Measurements from ENCODE around the gene EXTL2. TPM values are rescaled to one million over a fixed set of nuclear protein-coding genes. Genes with fewer than 3 reads are reported as not detected.

EXTL2 gene
- total RNA-seq, 1 experiment from 2014 or later, result 17.0 TPM

DNA sequence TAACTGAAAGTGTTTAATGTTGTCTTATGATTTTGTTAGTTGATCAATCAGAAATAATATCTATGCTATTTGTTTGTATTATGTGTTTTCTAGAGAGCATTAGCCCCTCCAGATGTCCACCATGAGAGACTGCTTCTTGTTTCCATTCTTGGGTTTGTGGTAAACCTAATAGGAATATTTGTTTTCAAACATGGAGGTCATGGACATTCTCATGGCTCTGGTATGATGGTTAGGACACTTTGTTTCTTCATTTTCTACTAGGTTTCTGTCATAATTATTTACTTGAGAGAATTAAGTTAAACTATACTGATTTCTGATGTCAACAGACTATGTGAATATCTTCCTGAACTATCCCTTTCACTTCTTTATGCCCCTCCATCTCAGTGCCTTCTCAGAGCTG lies 17.4 kb upstream of the EXTL2 start:
- no peak overlapping the region for H3K4me3 ChIP-seq (ENCODE audit: low read length)
- no peak overlapping the region for H3K27ac ChIP-seq (ENCODE audit: low read length)
- no peak for DNase-seq
- no peaks in the 10 kb centered on the region for H3K9me3 ChIP-seq (ENCODE audit: low read length)
- peaks cover 55% of the 10 kb centered on the region for H3K36me3 ChIP-seq (ENCODE audit: insufficient read depth, low read length)
- H3K4me1 ChIP-seq (ENCODE audit: low read length), result peaks cover 9% of the 10 kb centered on the region
- H3K9me2 ChIP-seq (replicated peaks; ENCODE audit: insufficient read depth, low read length), result no peaks in the 10 kb centered on the region
- H3K9ac ChIP-seq (ENCODE audit: low read length), result no peak overlapping the region
- no peak overlapping the region for H3K4me2 ChIP-seq (ENCODE audit: low read depth, low read length, poor library complexity, severe bottlenecking)
- H2AFZ ChIP-seq (ENCODE audit: low read length), result no peak overlapping the region
- no peaks in the 10 kb centered on the region for H4K20me1 ChIP-seq (ENCODE audit: insufficient read depth, low read depth, low read length)
- H3K27me3 ChIP-seq (ENCODE audit: low read length), result no peaks in the 10 kb centered on the region
- H3K79me2 ChIP-seq (ENCODE audit: low read length), result peaks cover 34% of the 10 kb centered on the region

- Histone ChIP-seq H3K27ac (ENCODE audit: low read length) (no peak overlapping the region), H3K36me3 (ENCODE audit: insufficient read depth, low read length) (peaks cover 67% of the 10 kb centered on the region), H3K9me2 (replicated peaks; ENCODE audit: insufficient read depth, low read length) (no peaks in the 10 kb centered on the region), H3K79me2 (ENCODE audit: low read length) (peaks cover 58% of the 10 kb centered on the region), H4K20me1 (ENCODE audit: insufficient read depth, low read depth, low read length) (no peaks in the 10 kb centered on the region), H3K27me3 (ENCODE audit: low read length) (no peaks in the 10 kb centered on the region), H3K4me2 (ENCODE audit: low read depth, low read length, poor library complexity, severe bottlenecking) (no peak overlapping the region), H3K9me3 (ENCODE audit: low read length) (no peaks in the 10 kb centered on the region), H2AFZ (ENCODE audit: low read length) (no peak overlapping the region), H3K9ac (ENCODE audit: low read length) (no peak overlapping the region), H3K4me1 (ENCODE audit: low read length) (peaks cover 4% of the 10 kb centered on the region), H3K4me3 (ENCODE audit: low read length) (no peak overlapping the region)
- DNase-seq, result no peak
These were observed 14.4 kb upstream of the EXTL2 start for GRCh38 chr1:100909018-100909417.

DNA sequence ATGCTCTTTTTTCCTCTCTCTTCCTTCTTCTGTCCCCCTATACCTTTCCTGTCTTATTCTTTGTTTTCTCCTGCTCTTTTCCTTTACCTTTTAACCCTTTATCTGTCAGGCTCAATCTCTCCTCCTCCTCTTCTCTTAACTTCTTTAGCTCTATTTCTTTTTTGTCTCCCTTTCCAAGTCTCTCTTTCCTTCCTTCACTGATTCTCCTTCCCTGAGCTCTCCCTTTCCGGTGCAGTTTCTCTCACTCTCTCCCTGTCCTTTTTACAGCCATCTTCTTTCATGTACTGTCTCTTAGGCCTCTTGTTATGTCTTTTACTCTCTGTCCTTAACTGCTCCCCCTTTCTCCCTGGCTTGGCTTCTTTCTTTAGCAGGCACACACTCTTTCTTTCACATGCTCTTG lies 13.2 kb upstream of the EXTL2 start:
- Histone ChIP-seq H2AFZ (ENCODE audit: low read length) (no peak overlapping the region), H3K4me3 (ENCODE audit: low read length) (no peak overlapping the region)

DNA sequence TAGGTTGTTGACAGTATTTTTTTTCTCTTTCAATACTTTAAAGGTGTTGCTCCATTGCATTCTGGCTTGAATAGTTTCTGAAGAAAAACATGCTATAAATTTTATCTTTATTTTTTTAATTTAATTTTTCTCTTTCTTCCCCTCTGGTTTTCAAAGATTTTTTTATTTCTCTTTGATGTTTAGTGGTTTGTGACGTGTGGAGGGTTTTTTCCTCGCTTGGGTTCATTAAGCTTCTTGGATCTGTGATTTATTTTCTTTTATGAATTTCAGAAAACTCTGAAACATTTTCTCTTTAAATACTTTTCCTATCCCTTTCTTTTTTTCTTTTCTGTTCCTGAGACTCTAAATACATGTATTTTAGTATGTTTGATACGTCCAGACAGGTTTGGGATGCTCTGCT lies 10.5 kb upstream of the EXTL2 start:
- H4K20me1 ChIP-seq (ENCODE audit: insufficient read depth, low read depth, low read length), result no peaks in the 10 kb centered on the region
- H3K4me2 ChIP-seq (ENCODE audit: low read depth, low read length, poor library complexity, severe bottlenecking), result no peak overlapping the region
- H3K9ac ChIP-seq (ENCODE audit: low read length), result no peak overlapping the region
- no peak overlapping the region for H2AFZ ChIP-seq (ENCODE audit: low read length)
- peaks cover 75% of the 10 kb centered on the region for H3K36me3 ChIP-seq (ENCODE audit: insufficient read depth, low read length)
- no peaks in the 10 kb centered on the region for H3K27me3 ChIP-seq (ENCODE audit: low read length)
- H3K9me2 ChIP-seq (replicated peaks; ENCODE audit: insufficient read depth, low read length), result no peaks in the 10 kb centered on the region
- H3K9me3 ChIP-seq (ENCODE audit: low read length), result no peaks in the 10 kb centered on the region
- H3K4me1 ChIP-seq (ENCODE audit: low read length), result peaks cover 4% of the 10 kb centered on the region
- H3K79me2 ChIP-seq (ENCODE audit: low read length), result peaks cover 81% of the 10 kb centered on the region
- H3K4me3 ChIP-seq (ENCODE audit: low read length), result no peak overlapping the region
- H3K27ac ChIP-seq (ENCODE audit: low read length), result no peak overlapping the region
- no peak for DNase-seq

More for the DNA sequence above, 13.2 kb upstream of the EXTL2 start:
- no peak overlapping the region for H3K9ac ChIP-seq (ENCODE audit: low read length)
- no peak overlapping the region for H3K4me2 ChIP-seq (ENCODE audit: low read depth, low read length, poor library complexity, severe bottlenecking)
- peaks cover 4% of the 10 kb centered on the region for H3K4me1 ChIP-seq (ENCODE audit: low read length)
- no peak for DNase-seq
- H3K9me3 ChIP-seq (ENCODE audit: low read length), result no peaks in the 10 kb centered on the region
- H3K27ac ChIP-seq (ENCODE audit: low read length), result no peak overlapping the region
- no peaks in the 10 kb centered on the region for H3K27me3 ChIP-seq (ENCODE audit: low read length)
- no peaks in the 10 kb centered on the region for H4K20me1 ChIP-seq (ENCODE audit: insufficient read depth, low read depth, low read length)
- H3K79me2 ChIP-seq (ENCODE audit: low read length), result peaks cover 66% of the 10 kb centered on the region
- H3K36me3 ChIP-seq (ENCODE audit: insufficient read depth, low read length), result peaks cover 68% of the 10 kb centered on the region
- H3K9me2 ChIP-seq (replicated peaks; ENCODE audit: insufficient read depth, low read length), result no peaks in the 10 kb centered on the region

GRCh38 chr1:100904528-100904927 lies 9.9 kb upstream of the EXTL2 start:
- Histone ChIP-seq H3K4me1 (ENCODE audit: low read length) (peaks cover 4% of the 10 kb centered on the region), H4K20me1 (ENCODE audit: insufficient read depth, low read depth, low read length) (no peaks in the 10 kb centered on the region), H3K36me3 (ENCODE audit: insufficient read depth, low read length) (peaks cover 75% of the 10 kb centered on the region), H3K27ac (ENCODE audit: low read length) (no peak overlapping the region), H3K9me3 (ENCODE audit: low read length) (no peaks in the 10 kb centered on the region), H2AFZ (ENCODE audit: low read length) (no peak overlapping the region), H3K79me2 (ENCODE audit: low read length) (peaks cover 84% of the 10 kb centered on the region), H3K4me3 (ENCODE audit: low read length) (no peak overlapping the region), H3K4me2 (ENCODE audit: low read depth, low read length, poor library complexity, severe bottlenecking) (no peak overlapping the region), H3K9me2 (replicated peaks; ENCODE audit: insufficient read depth, low read length) (no peaks in the 10 kb centered on the region), H3K27me3 (ENCODE audit: low read length) (no peaks in the 10 kb centered on the region), H3K9ac (ENCODE audit: low read length) (no peak overlapping the region)
- no peak for DNase-seq

- Histone ChIP-seq H4K20me1 (ENCODE audit: insufficient read depth, low read depth, low read length) (no peaks in the 10 kb centered on the region), H3K36me3 (ENCODE audit: insufficient read depth, low read length) (peaks cover 75% of the 10 kb centered on the region), H2AFZ (ENCODE audit: low read length) (no peak overlapping the region), H3K9ac (ENCODE audit: low read length) (no peak overlapping the region), H3K4me1 (ENCODE audit: low read length) (peaks cover 4% of the 10 kb centered on the region), H3K4me2 (ENCODE audit: low read depth, low read length, poor library complexity, severe bottlenecking) (no peak overlapping the region), H3K4me3 (ENCODE audit: low read length) (no peak overlapping the region), H3K27ac (ENCODE audit: low read length) (no peak overlapping the region), H3K9me2 (replicated peaks; ENCODE audit: insufficient read depth, low read length) (no peaks in the 10 kb centered on the region), H3K27me3 (ENCODE audit: low read length) (no peaks in the 10 kb centered on the region), H3K79me2 (ENCODE audit: low read length) (peaks cover 84% of the 10 kb centered on the region), H3K9me3 (ENCODE audit: low read length) (no peaks in the 10 kb centered on the region)
- DNase-seq, result no peak
These were observed 9.1 kb upstream of the EXTL2 start for GRCh38 chr1:100903777-100904176.

GRCh38 chr1:100902365-100902764 lies 7.7 kb upstream of the EXTL2 start:
- peaks cover 12% of the 10 kb centered on the region for H3K4me1 ChIP-seq (ENCODE audit: low read length)
- H3K4me2 ChIP-seq (ENCODE audit: low read depth, low read length, poor library complexity, severe bottlenecking), result no peak overlapping the region
- no peak for DNase-seq
- no peak overlapping the region for H3K4me3 ChIP-seq (ENCODE audit: low read length)
- H2AFZ ChIP-seq (ENCODE audit: low read length), result no peak overlapping the region
- no peak overlapping the region for H3K9ac ChIP-seq (ENCODE audit: low read length)
- H3K9me3 ChIP-seq (ENCODE audit: low read length), result no peaks in the 10 kb centered on the region
- peaks cover 74% of the 10 kb centered on the region for H3K36me3 ChIP-seq (ENCODE audit: insufficient read depth, low read length)
- H3K9me2 ChIP-seq (replicated peaks; ENCODE audit: insufficient read depth, low read length), result no peaks in the 10 kb centered on the region
- H3K79me2 ChIP-seq (ENCODE audit: low read length), result peaks cover 88% of the 10 kb centered on the region
- H3K27me3 ChIP-seq (ENCODE audit: low read length), result no peaks in the 10 kb centered on the region
- no peaks in the 10 kb centered on the region for H4K20me1 ChIP-seq (ENCODE audit: insufficient read depth, low read depth, low read length)
- H3K27ac ChIP-seq (ENCODE audit: low read length), result no peak overlapping the region

DNA sequence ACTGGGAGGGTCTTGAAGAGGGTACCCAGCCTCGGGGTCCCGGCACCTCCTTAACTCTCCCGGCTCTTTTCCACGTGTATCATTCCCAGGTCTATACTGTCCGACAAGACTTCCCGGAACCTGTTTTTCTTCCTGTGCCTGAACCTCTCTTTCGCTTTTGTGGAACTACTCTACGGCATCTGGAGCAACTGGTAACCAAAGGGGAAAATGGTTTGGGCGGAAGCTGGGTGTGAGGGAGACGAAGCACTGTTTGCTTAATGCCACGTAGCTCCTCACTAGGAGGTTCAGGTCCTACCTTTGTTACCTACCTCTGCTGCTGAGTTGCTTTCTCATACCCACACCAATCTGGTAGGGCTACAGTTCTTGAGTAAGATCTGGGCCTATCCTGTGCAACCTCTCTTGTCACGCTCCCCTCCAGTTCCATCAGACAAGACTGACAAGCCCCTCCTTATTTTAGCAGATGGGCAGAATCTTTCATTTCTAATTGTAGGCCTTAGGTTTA lies 1.9 kb upstream of the EXTL2 start:
- H2AFZ ChIP-seq (ENCODE audit: low read length), result peak overlapping the region; percentile 49; the same call in 1 of the 2 replicates
- H3K4me1 ChIP-seq (ENCODE audit: low read length), result peaks cover 30% of the 10 kb centered on the region
- H3K27ac ChIP-seq (ENCODE audit: low read length), result peak overlapping the region; percentile 59
- peak overlapping the region; percentile 93 for H3K4me2 ChIP-seq (ENCODE audit: low read depth, low read length, poor library complexity, severe bottlenecking)
- peaks cover 7% of the 10 kb centered on the region; the same call in 1 of the 2 replicates for H4K20me1 ChIP-seq (ENCODE audit: insufficient read depth, low read depth, low read length)
- H3K9me3 ChIP-seq (ENCODE audit: low read length), result no peaks in the 10 kb centered on the region
- no peaks in the 10 kb centered on the region for H3K27me3 ChIP-seq (ENCODE audit: low read length)
- peak; percentile 80 for DNase-seq
- peaks cover 42% of the 10 kb centered on the region for H3K36me3 ChIP-seq (ENCODE audit: insufficient read depth, low read length)
- peak overlapping the region; percentile 97 for H3K9ac ChIP-seq (ENCODE audit: low read length)
- peak overlapping the region; percentile 94 for H3K4me3 ChIP-seq (ENCODE audit: low read length)
- peaks cover 74% of the 10 kb centered on the region for H3K79me2 ChIP-seq (ENCODE audit: low read length)
- no peaks in the 10 kb centered on the region for H3K9me2 ChIP-seq (replicated peaks; ENCODE audit: insufficient read depth, low read length)
